T-helper 2 cell treated with Interferon-gamma antibody and Interleukin-4, amounts not matched to agents 100 ng/mL and 5 ng/mL, for 36 hours (primary cell): ENCODE measurements around the gene BMP8A. TPM values are rescaled to one million over a fixed set of nuclear protein-coding genes. Genes with fewer than 3 reads are reported as not detected.
"Not testable (repeated sequence)": the region's sequence is repeated elsewhere in the genome, so short reads cannot be mapped to it uniquely, and the experiment has no call there.

ENCODE experiments used
- intact Hi-C: fragments of 100-400 bp; cut with micrococcal nuclease; formaldehyde crosslinking; loops from one replicate; pipeline ENCODE4 v1.15.1; 2023
- total RNA-seq: library from RNA; stranded (reverse); gene quantifications from 2 replicates; pipeline ENCODE4 v1.2.3, GENCODE V29; 2022

Gene BMP8A
- total RNA-seq, 1 donor from 2014 or later = not detected

DNA sequence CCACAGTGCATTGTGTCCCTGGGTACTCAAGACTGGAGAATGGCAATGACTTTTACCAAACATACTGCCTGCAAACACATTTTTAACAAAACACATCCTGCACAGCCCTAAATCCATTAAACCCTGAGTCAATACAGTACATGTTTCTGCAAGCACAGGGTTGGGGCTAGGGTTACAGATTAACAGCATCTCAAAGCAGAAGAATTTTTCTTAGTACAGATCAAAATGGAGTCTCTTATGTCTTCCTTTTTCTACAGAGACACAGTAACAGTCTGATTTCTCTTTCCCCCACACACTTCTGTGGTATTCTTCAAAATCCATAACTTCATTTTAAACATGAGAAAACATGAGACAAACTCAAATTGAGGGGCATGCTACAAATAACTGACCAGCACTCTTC, 13.9 kb downstream of the BMP8A start:
- intact Hi-C loops = no loop called here

DNA sequence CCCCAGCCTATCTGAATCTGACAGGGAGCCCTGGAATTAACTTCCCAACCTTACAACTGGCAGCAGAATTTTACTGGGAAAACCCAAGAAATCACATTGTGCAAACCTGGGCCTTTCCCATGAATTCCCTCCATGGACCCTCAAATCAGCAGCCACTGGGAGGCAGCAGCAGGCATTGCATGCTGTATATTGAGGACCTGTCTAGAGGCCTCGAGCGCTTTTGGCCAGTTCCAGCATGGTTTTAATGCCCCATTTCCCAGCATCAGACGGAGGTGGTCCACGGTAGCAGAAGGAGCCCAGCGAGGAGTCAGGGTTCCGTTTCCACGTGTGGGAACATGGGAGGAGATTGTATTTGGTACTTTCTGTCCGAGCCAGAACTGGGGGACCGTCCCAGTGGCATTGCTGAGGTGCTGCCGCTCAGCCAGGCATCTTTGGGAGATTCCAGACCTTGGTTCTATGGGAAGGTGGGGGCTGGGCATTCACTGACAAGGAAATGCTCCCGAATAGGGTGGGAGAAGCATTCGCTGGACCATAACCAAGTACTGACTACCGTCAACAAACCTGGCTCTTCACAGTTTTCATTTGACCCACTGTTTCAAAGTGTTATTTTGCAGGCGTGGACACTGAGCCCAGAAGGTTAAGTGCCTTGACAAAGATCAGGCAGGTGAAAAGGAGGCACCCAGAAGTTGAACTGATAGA, 15.9 kb downstream of the BMP8A start:
- intact Hi-C loops = no loop called here

- intact Hi-C loops = no loop called here
These were observed 16.8 kb downstream of the BMP8A start for GRCh38 chr1:39508266-39508665.

- intact Hi-C loops = no loop called here
These were observed 17.4 kb downstream of the BMP8A start for GRCh38 chr1:39508857-39509305.

DNA sequence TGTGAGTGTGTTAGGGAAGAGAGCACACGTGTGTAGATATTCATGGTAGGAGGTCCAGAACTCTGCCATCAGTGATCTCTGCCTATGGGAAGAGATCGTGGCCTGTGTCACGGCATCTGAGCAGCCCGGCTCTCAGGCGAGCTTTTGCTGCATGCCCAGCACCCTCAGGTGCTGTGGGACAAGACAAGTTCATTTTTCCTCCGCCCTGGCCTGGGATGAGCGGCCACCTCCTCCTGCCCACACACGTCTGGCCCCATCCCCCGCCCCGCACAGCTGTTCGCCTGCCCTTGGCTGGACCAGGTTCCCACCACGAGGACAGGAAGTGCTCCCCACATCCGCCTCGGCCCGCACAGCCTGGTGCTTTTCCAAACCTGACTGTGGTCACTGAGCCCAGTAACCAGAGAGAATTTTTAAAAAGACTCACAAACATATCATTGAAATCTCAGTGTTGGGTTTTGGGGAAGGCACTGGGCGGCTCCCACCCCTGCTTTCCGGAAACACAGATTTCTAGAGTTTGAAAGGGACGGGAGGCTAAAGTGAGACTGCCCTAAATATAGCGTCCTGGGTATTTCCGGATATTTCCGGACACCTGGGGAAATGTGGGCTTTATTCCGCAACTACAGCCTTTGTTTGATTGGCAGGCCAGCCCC, 18.0 kb downstream of the BMP8A start:
- intact Hi-C loops = no loop called here

GRCh38 chr1:39510570-39511186, 19.2 kb downstream of the BMP8A start:
- intact Hi-C loops = not testable (repeated sequence)

DNA sequence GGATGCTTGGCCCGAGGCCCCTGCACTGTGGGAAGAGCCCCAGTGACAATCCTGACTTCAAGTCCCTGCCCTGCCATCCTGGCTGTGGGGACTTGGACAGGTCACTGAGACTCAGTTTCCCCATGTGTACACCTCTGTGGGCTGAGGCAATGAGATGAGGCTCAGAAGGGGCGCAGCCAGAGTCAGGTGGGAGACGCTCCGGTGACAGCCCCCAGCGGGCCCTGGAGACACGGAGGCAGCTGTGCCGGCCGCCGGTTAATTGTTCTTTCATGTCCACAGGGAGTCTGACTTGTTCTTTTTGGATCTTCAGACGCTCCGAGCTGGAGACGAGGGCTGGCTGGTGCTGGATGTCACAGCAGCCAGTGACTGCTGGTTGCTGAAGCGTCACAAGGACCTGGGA, 20.0 kb downstream of the BMP8A start:
- intact Hi-C loops = not testable (repeated sequence)

GRCh38 chr1:39512234-39512847, 20.9 kb downstream of the BMP8A start:
- intact Hi-C loops = not testable (repeated sequence)

- intact Hi-C loops = not testable (repeated sequence)
These were observed 23.3 kb downstream of the BMP8A start for GRCh38 chr1:39514710-39515124.

- intact Hi-C loops = not testable (repeated sequence)
These were observed 24.0 kb downstream of the BMP8A start for GRCh38 chr1:39515131-39516086.

DNA sequence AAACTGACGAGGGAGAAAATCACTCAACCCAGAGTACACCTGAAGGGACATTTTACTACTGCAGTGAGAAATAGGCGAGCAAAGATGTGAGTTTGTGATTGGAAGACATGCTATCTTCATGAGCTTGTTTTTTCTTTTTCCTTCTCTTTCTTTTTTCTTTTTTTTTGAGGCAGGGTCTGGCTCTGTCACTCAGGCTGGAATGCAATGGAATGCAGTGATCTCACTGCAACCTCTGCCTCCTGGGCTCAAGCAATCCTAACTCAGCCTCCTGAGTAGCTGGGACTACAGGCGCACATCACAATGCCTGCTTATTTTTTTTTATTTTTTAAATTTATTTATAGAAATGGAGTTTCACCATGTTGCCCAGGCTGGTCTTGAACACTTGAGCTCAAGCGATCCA, 25.4 kb downstream of the BMP8A start:
- intact Hi-C loops = not testable (repeated sequence)

- intact Hi-C loops = not testable (repeated sequence)
These were observed 26.5 kb downstream of the BMP8A start for GRCh38 chr1:39517936-39518335.

- intact Hi-C loops = not testable (repeated sequence)
These were observed 27.9 kb downstream of the BMP8A start for GRCh38 chr1:39519376-39519775.

DNA sequence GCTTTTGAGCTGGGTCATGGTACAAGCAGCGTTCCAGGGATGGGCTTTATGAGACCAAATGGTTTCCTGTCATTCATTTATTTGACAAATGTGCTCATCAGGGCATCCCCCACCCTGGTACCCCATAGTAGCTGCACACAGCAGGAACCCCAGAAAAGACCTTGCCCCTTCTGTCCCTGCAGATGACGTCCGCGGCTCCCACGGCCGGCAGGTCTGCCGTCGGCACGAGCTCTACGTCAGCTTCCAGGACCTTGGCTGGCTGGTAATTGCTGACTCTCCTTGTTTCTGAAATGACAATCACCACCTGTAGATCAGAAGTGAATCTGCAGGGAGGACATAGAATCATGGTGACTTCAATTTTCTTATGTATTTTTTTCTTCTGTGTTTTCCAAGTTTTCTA, 30.8 kb downstream of the BMP8A start:
- intact Hi-C loops = not testable (repeated sequence)

DNA sequence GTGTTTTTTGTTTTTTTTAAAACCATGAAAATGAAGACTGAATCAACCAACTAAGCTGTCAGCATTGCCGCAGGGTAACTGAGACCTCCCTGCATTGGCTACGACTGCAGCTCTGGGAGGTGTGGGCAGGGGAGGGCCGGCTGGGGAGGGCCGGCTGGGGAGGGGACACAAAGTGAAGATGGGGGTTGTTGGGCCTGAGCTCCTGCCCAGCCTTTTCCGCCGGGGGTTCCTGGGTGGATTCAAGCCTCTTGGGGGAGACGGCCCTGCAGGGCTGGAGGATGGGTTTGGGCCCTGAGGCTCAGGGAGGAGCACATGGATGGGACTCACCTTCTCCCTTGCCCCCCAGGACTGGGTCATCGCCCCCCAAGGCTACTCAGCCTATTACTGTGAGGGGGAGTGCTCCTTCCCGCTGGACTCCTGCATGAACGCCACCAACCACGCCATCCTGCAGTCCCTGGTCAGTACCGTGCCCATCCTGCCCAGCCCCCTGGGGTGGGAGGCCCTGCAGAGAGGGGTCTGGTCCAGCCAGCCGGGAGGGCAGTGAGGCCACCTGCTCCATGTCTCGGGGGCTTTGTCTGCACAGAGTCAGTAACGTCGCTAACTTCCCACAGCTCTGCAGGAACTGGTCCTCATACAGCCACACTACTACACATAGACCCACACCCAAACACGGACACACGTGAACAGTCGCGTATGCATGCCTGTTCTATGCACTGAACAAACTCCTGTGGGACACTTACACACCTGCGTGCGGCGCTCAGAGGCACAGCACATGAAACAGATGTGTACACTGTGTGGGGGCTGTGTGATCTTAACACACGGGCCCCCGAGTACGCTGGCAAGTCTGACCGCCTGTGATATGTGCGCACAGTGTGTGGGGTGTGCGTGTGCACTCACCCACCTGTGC, 31.5 kb downstream of the BMP8A start:
- intact Hi-C loops = no loop called here

DNA sequence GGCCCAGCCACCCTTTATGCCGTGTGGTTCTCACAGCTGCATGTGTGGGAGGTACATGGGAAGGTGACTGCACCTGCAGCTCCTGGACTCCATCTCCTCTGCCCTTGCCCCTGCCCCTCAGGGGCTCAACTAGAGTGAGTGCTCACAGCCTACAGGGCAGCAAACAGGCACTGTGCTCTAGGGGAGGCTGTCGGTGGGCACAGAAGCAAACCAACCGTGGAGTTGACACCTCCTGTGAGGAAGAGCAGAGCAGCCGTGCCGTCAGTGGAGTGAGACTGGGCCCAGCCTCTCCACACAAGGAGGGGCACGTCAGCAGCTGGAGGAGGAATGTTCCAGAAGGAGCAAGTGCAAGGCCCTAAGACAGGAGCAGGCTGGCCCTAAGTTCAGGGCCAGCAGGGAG, 32.7 kb downstream of the BMP8A start:
- intact Hi-C loops = no loop called here

GRCh38 chr1:39524591-39525365, 33.3 kb downstream of the BMP8A start:
- intact Hi-C loops = no loop called here

GRCh38 chr1:39525366-39526165, 34.1 kb downstream of the BMP8A start:
- intact Hi-C loops = no loop called here
